Lung (tissue), 12 donors: ENCODE results near the gene SLC25A30. TPM values are rescaled to one million over a fixed set of nuclear protein-coding genes. Genes with fewer than 3 reads are reported as not detected.
A peak's percentile ranks its signal among the peaks of the same experiment; 100 is the strongest.

Experiments used
- ATAC-seq: fragments of 200-7000 bp; cut with Tn5 transposase; one replicate; pipeline ENCODE4 v1.9.1; 2020; ENCODE audit warnings: moderate number of reproducible peaks; ENCODE audit not compliant: insufficient read depth, low FRiP score
- DNase-seq, 3 donors: peaks; one replicate each; pipeline ENCODE4 v3.0.0-alpha.2; 2013 to 2017
- H3K27ac ChIP-seq, 2 donors: one replicate each; pipeline ENCODE4 v1.5.1; 2013; ENCODE audit warnings: mild to moderate bottlenecking in 2 of 2, moderate library complexity in 2 of 2, control low read depth in 1 of 2, inconsistent platforms in 1 of 2, low read depth in 1 of 2, low read length in 1 of 2
- H3K27me3 ChIP-seq, 3 donors: one replicate each; pipeline ENCODE4 v1.5.1; 2013; ENCODE audit warnings: low read length in 2 of 3; ENCODE audit not compliant: control insufficient read depth in 3 of 3, insufficient read depth in 3 of 3
- H3K36me3 ChIP-seq, 4 donors: one replicate each; pipeline ENCODE4 v1.5.1; 2013; ENCODE audit warnings: low read length in 4 of 4, mild to moderate bottlenecking in 1 of 4, moderate library complexity in 1 of 4; ENCODE audit not compliant: control insufficient read depth in 4 of 4, insufficient read depth in 4 of 4
- H3K4me1 ChIP-seq, 5 donors: one replicate each; pipeline ENCODE4 v1.5.1; 2013; ENCODE audit warnings: low read length in 5 of 5, mild to moderate bottlenecking in 2 of 5, moderate library complexity in 1 of 5; ENCODE audit not compliant: control insufficient read depth in 5 of 5, insufficient read depth in 5 of 5
- H3K4me3 ChIP-seq: one replicate; pipeline ENCODE4 v1.5.1; 2013; ENCODE audit warnings: mild to moderate bottlenecking, control low read depth, moderate library complexity
- H3K9ac ChIP-seq, 2 donors: one replicate each; pipeline ENCODE4 v1.5.1; 2013; ENCODE audit warnings: low read length in 2 of 2, control low read depth in 1 of 2; ENCODE audit not compliant: insufficient read depth in 1 of 2
- H3K9me3 ChIP-seq, 4 donors: one replicate each; pipeline ENCODE4 v1.5.1; 2013; ENCODE audit warnings: low read length in 3 of 4, mild to moderate bottlenecking in 1 of 4, moderate library complexity in 1 of 4; ENCODE audit not compliant: control insufficient read depth in 4 of 4, insufficient read depth in 3 of 4
- CTCF ChIP-seq: IDR thresholded peaks from 2 replicates; pipeline ENCODE4 v1.5.1; 2012; ENCODE audit warnings: mild to moderate bottlenecking; ENCODE audit errors: control extremely low read depth, extremely low read depth
- WGBS, 2 donors: extraction: QIAGEN DNeasy Blood & Tissue Kit; methylation state at CpG; one replicate each; pipeline ENCODE4 v1.1.7; 2013; 5-methylcytosine and 5-hydroxymethylcytosine counted together
- polyA plus RNA-seq, 2 donors: library from polyadenylated mRNA; stranded (reverse); fragments of 200-250 nt; gene quantifications; one replicate each; pipeline ENCODE4 v1.2.1, GENCODE V29; 2013
- total RNA-seq, 2 donors: library from RNA; depleted of rRNA in 1 of 2; stranded (reverse); fragments of >200 nt in 1 of 2; gene quantifications; one replicate each; pipeline ENCODE4 v1.2.1, GENCODE V29; 2014 to 2021
- donor health status: control.
- donor health status: control.
- donor health status: Bipolar disorder and iron deficiency.
- donor health status: healthy.
- donor health status: DM: yes; HTN: yes; CAD: no.

The SLC25A30 gene
- total and polyA plus RNA-seq, 4 donors, result 7.3 to 24.3 (median 10.2) TPM

GRCh38 chr13:45370922-45371406 is 47.2 kb downstream of the SLC25A30 start:
- Histone ChIP-seq H3K9ac (no peak overlapping the region), H3K27me3 (no peaks in the 10 kb centered on the region), H3K36me3 (peaks cover 0 to 9% (median 4%) of the 10 kb centered on the region in 4 donors), H3K9me3 (no peaks in the 10 kb centered on the region), H3K4me1 (peaks cover 0 to 7% (median 2%) of the 10 kb centered on the region in 5 donors), H3K27ac (no peak overlapping the region), H3K4me3 (no peak overlapping the region)
- peak; percentile 71 for TF ChIP-seq CTCF
- WGBS, 2 donors, result 20 to 24% methylated on average over 30 of the region's 30 CpGs
- DNase-seq (peak; percentile 83 to 87 (median 85)), ATAC-seq (peak; percentile 83)

GRCh38 chr13:45369116-45369515 is 49.1 kb downstream of the SLC25A30 start:
- Histone ChIP-seq H3K9me3 (no peaks in the 10 kb centered on the region), H3K4me1 (peaks cover 0 to 7% (median 2%) of the 10 kb centered on the region in 5 donors), H3K27me3 (no peaks in the 10 kb centered on the region), H3K36me3 (peaks cover 0 to 7% (median 3%) of the 10 kb centered on the region in 4 donors), H3K9ac (no peak overlapping the region), H3K27ac (no peak overlapping the region), H3K4me3 (no peak overlapping the region)
- DNase-seq (no peak), ATAC-seq (no peak)
- WGBS, 2 donors, result 90 to 94% methylated on average over 4 of the region's 4 CpGs
- TF ChIP-seq CTCF, result no peak

GRCh38 chr13:45368571-45368970 is 49.6 kb downstream of the SLC25A30 start:
- no peak overlapping the region for H3K4me3 ChIP-seq
- ATAC-seq, result no peak
- 29% methylated on average over 3 of the region's 3 CpGs for WGBS, 2 donors
- TF ChIP-seq CTCF, result no peak
- H3K27ac ChIP-seq, result no peak overlapping the region
- H3K9ac ChIP-seq, result no peak overlapping the region
- no peaks in the 10 kb centered on the region for H3K9me3 ChIP-seq
- no peaks in the 10 kb centered on the region for H3K27me3 ChIP-seq
- H3K36me3 ChIP-seq, result peaks cover 0 to 7% (median 5%) of the 10 kb centered on the region in 4 donors
- peaks cover 0 to 7% (median 2%) of the 10 kb centered on the region in 5 donors for H3K4me1 ChIP-seq
- no peak for DNase-seq

- TF ChIP-seq CTCF, result no peak
- DNase-seq (no peak), ATAC-seq (no peak)
- Histone ChIP-seq H3K27me3 (no peaks in the 10 kb centered on the region), H3K9me3 (no peaks in the 10 kb centered on the region), H3K27ac (no peak overlapping the region), H3K4me1 (peaks cover 0 to 7% (median 2%) of the 10 kb centered on the region in 5 donors), H3K36me3 (peaks cover 0 to 11% (median 6%) of the 10 kb centered on the region in 4 donors), H3K4me3 (no peak overlapping the region), H3K9ac (no peak overlapping the region)
- whole genome bisulfite sequencing, 2 donors, result 87 to 92% methylated on average over 4 of the region's 4 CpGs
These were observed 50.2 kb downstream of the SLC25A30 start for GRCh38 chr13:45368005-45368404.
